ENCODE measurements around the gene TCFL5.

The TCFL5 gene

GRCh38 chr20:62832212-62832922 is 29.3 kb downstream of the TCFL5 start:
- no peak for DNase-seq

GRCh38 chr20:62831854-62832211 is 29.8 kb downstream of the TCFL5 start:
- no peak for DNase-seq

GRCh38 chr20:62831361-62831788 is 30.2 kb downstream of the TCFL5 start:
- no peak for DNase-seq

- no peak for DNase-seq
Observed at GRCh38 chr20:62830821-62831220, 30.8 kb downstream of the TCFL5 start.

GRCh38 chr20:62830251-62830650 is 31.4 kb downstream of the TCFL5 start:
- no peak for DNase-seq

GRCh38 chr20:62829231-62830230 is 32.1 kb downstream of the TCFL5 start:
- DNase-seq, result no peak

GRCh38 chr20:62828511-62829230 is 33.0 kb downstream of the TCFL5 start:
- DNase-seq, result no peak

- no peak for DNase-seq
Observed at GRCh38 chr20:62828051-62828450, 33.6 kb downstream of the TCFL5 start.

GRCh38 chr20:62827311-62828038 is 34.1 kb downstream of the TCFL5 start:
- DNase-seq, result no peak

- no peak for DNase-seq
Observed at GRCh38 chr20:62826646-62827310, 34.8 kb downstream of the TCFL5 start.

- no peak for DNase-seq
Observed at GRCh38 chr20:62825986-62826645, 35.5 kb downstream of the TCFL5 start.

- DNase-seq, result no peak
Observed at GRCh38 chr20:62825333-62825985, 36.2 kb downstream of the TCFL5 start.

GRCh38 chr20:62824476-62825332 is 36.9 kb downstream of the TCFL5 start:
- DNase-seq, result no peak

- no peak for DNase-seq
Observed at GRCh38 chr20:62823688-62824475, 37.7 kb downstream of the TCFL5 start.

- DNase-seq, result no peak
Observed at GRCh38 chr20:62822788-62823651, 38.6 kb downstream of the TCFL5 start.

GRCh38 chr20:62822239-62822787 is 39.3 kb downstream of the TCFL5 start:
- no peak for DNase-seq

GRCh38 chr20:62821726-62822210 is 39.9 kb downstream of the TCFL5 start:
- no peak for DNase-seq
